Sigmoid colon (tissue), 7 donors: Measurements from ENCODE around the gene FAM107A. TPM values are rescaled to one million over a fixed set of nuclear protein-coding genes. Genes with fewer than 3 reads are reported as not detected.

ENCODE experiments used
- DNase-seq: peaks from one replicate; pipeline ENCODE4 v3.0.0-alpha.2; 2019
- H3K27ac ChIP-seq, 4 donors: fragments of 200-600 bp; sonication (generic); one replicate each; pipeline ENCODE4 v1.5.1; 2016 to 2019; ENCODE audit warnings: mild to moderate bottlenecking in 1 of 4
- H3K27me3 ChIP-seq, 3 donors: fragments of 200-600 bp; sonication (generic); one replicate each; pipeline ENCODE4 v1.5.1; 2019; ENCODE audit warnings: mild to moderate bottlenecking in 1 of 3
- H3K36me3 ChIP-seq, 4 donors: fragments of 200-600 bp; sonication (generic); one replicate each; pipeline ENCODE4 v1.5.1; 2016 to 2019
- H3K4me1 ChIP-seq, 4 donors: fragments of 200-600 bp; sonication (generic); one replicate each; pipeline ENCODE4 v1.5.1; 2017 to 2019
- H3K4me3 ChIP-seq, 4 donors: fragments of 200-600 bp; sonication (generic); one replicate each; pipeline ENCODE4 v1.5.1; 2017 to 2019; ENCODE audit warnings: mild to moderate bottlenecking in 2 of 4, moderate library complexity in 1 of 4
- H3K9me3 ChIP-seq, 4 donors: fragments of 200-600 bp in 3 of 4; sonication (generic) in 3 of 4; one replicate each; pipeline versions ENCODE4 v1.5.1 to v1.6.1; 2013 to 2019
- CTCF ChIP-seq, 4 experiments: fragments of 450-650 bp in 3 of 4; fragments of 200-600 bp in 1 of 4; IDR thresholded peaks; one replicate each; pipeline ENCODE4 v1.5.1; 2016 to 2019; ENCODE audit warnings: antibody characterized with exemption in 4 of 4, mild to moderate bottlenecking in 3 of 4, moderate library complexity in 2 of 4
- EP300 ChIP-seq, 4 donors: sonication (generic); formaldehyde crosslinking; IDR thresholded peaks; one replicate each; pipeline ENCODE4 v1.6.1; 2017; ENCODE audit warnings: antibody characterized with exemption in 4 of 4
- POLR2A ChIP-seq, 2 donors: fragments of 450-650 bp; IDR thresholded peaks; one replicate each; pipeline ENCODE4 v1.6.1; 2016; ENCODE audit warnings: antibody characterized with exemption in 2 of 2, mild to moderate bottlenecking in 2 of 2, moderate library complexity in 2 of 2
- POLR2AphosphoS5 ChIP-seq, 4 donors: sonication (generic); formaldehyde crosslinking; IDR thresholded peaks; one replicate each; pipeline ENCODE4 v1.6.1; 2017; ENCODE audit warnings: antibody characterized with exemption in 4 of 4
- WGBS, 2 donors: extraction: QIAGEN DNeasy Blood & Tissue Kit; methylation state at CpG; one replicate each; pipeline ENCODE4 v1.1.7; 2013; 5-methylcytosine and 5-hydroxymethylcytosine counted together
- intact Hi-C: fragments of 100-400 bp; cut with DNase I; formaldehyde crosslinking; loops from one replicate; pipeline ENCODE4 v1.15.1; 2023
- polyA plus RNA-seq, 3 donors: library from polyadenylated mRNA; stranded (reverse); fragments of 200-250 nt; gene quantifications; one replicate each; pipeline ENCODE4 v1.2.3, GENCODE V29; 2013
- total RNA-seq, 4 donors: library from RNA; depleted of rRNA; stranded (reverse); fragments of >200 nt; gene quantifications; one replicate each; pipeline ENCODE4 v1.1.0, GENCODE V29; 2016
- donor health status: healthy with polysubstance abuse.
- donor health status: Bipolar disorder and iron deficiency.
- donor health status: healthy.

FAM107A gene
- total and polyA plus RNA-seq, 7 donors: 10.9 to 56.7 (median 32.7) TPM

GRCh38 chr3:58540176-58540858 lies 36.9 kb downstream of the FAM107A start:
- intact Hi-C loops: no loop called here
- Histone ChIP-seq H3K4me1 (peaks cover 0 to 27% (median 24%) of the 10 kb centered on the region in 4 donors), H3K4me3 (no peak overlapping the region), H3K27ac (no peak overlapping the region), H3K27me3 (no peaks in the 10 kb centered on the region), H3K9me3 (no peaks in the 10 kb centered on the region), H3K36me3 (no peaks in the 10 kb centered on the region)
- TF ChIP-seq POLR2AphosphoS5 (IDR thresholded peaks at IDR 0.05): no peak
- TF ChIP-seq EP300 (IDR thresholded peaks at IDR 0.05): no peak
- no peak for TF ChIP-seq POLR2A (IDR thresholded peaks at IDR 0.05)
- no peak for TF ChIP-seq CTCF (IDR thresholded peaks at IDR 0.05)
- WGBS, 2 donors: 90 to 92% methylated on average over 8 of the region's 8 CpGs
- no peak for DNase-seq

DNA sequence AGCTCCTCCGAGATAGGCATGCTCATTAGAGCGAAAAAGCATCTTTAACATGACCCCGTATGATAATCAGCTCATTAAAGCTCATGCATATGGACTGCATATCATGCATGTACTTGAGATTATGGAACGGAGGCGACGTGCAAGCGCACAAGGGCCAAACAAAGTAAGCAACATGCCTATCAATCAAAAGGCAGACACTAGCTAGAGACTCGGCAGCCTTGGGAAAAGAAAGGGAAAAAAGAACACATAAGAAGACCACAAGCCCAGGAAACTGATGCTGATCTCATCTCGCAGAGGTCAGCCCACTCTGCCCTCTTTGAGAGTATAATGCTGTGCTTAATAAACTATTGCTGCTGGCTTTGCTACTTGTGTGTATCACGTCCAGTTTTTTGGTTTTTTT lies 37.6 kb downstream of the FAM107A start:
- Histone ChIP-seq H3K36me3 (peaks cover 0 to 6% (median 0%) of the 10 kb centered on the region in 4 donors), H3K4me1 (peaks cover 0 to 31% (median 24%) of the 10 kb centered on the region in 4 donors), H3K27ac (no peak overlapping the region), H3K4me3 (no peak overlapping the region), H3K9me3 (no peaks in the 10 kb centered on the region), H3K27me3 (no peaks in the 10 kb centered on the region)
- DNase-seq: no peak
- WGBS, 2 donors: 81 to 82% methylated on average over 10 of the region's 10 CpGs
- intact Hi-C loops: no loop called here
- TF ChIP-seq EP300 (IDR thresholded peaks at IDR 0.05) (no peak), POLR2A (IDR thresholded peaks at IDR 0.05) (no peak)

- no peak for DNase-seq
- Histone ChIP-seq H3K4me1 (peaks cover 0 to 36% (median 31%) of the 10 kb centered on the region in 4 donors), H3K4me3 (peak overlapping the region in 1 of 4 donors; percentile 51), H3K9me3 (no peaks in the 10 kb centered on the region), H3K27ac (peak overlapping the region; percentile 83 to 86 (median 85)), H3K36me3 (peaks cover 0 to 23% (median 13%) of the 10 kb centered on the region in 4 donors), H3K27me3 (no peaks in the 10 kb centered on the region)
- intact Hi-C loops: no loop called here
- 35 to 67% methylated on average over 4 of the region's 4 CpGs for WGBS, 2 donors
- TF ChIP-seq POLR2A (IDR thresholded peaks at IDR 0.05) (no peak), EP300 (IDR thresholded peaks at IDR 0.05) (no peak), POLR2AphosphoS5 (IDR thresholded peaks at IDR 0.05) (no peak), CTCF (IDR thresholded peaks at IDR 0.05) (no peak)
These were observed 39.5 kb downstream of the FAM107A start for GRCh38 chr3:58537412-58538301.

- Histone ChIP-seq H3K27me3 (no peaks in the 10 kb centered on the region), H3K36me3 (peaks cover 0 to 27% (median 14%) of the 10 kb centered on the region in 4 donors), H3K27ac (peak within 1 kb of the TSS; percentile 83 to 86 (median 85)), H3K4me3 (peak within 1 kb of the TSS; percentile 29 to 51 (median 44)), H3K9me3 (no peaks in the 10 kb centered on the region), H3K4me1 (peaks cover 0 to 38% (median 35%) of the 10 kb centered on the region in 4 donors)
- intact Hi-C loops: no loop called here
- 23 to 48% methylated on average over 13 of the region's 13 CpGs for WGBS, 2 donors
- DNase-seq: peak; percentile 92
- TF ChIP-seq POLR2A (IDR thresholded peaks at IDR 0.05) (no peak), POLR2AphosphoS5 (IDR thresholded peaks at IDR 0.05) (peak; percentile 6 to 66 (median 42))
These were observed 40.4 kb downstream of the FAM107A start, which contains the start of gene ACOX2 for GRCh38 chr3:58536501-58537411. Gene ACOX2, minus strand, starts transcription at chr3:58537190. Its CDS starts 2,084 bp downstream, at chr3:58535106.
